Chondrocyte (in vitro differentiated cells): Measurements from ENCODE around the gene CAMSAP2. TPM values are rescaled to one million over a fixed set of nuclear protein-coding genes. Genes with fewer than 3 reads are reported as not detected.
"Not testable (repeated sequence)": the region's sequence is repeated elsewhere in the genome, so short reads cannot be mapped to it uniquely, and the experiment has no call there.

Experiments
- DNase-seq: peaks from one replicate; pipeline ENCODE4 v3.0.0; 2021; ENCODE audit warnings: mixed read lengths, low spot score
- H3K27ac Mint-ChIP-seq: one replicate; pipeline ENCODE4 v1.8.0; 2021; ENCODE audit warnings: mild to moderate bottlenecking, moderate library complexity, mixed read lengths; ENCODE audit not compliant: unreplicated experiment
- H3K27me3 Mint-ChIP-seq: 2 replicates; pipeline ENCODE4 v1.8.0; 2021; ENCODE audit warnings: low read depth, mixed read lengths
- H3K36me3 Mint-ChIP-seq: 2 replicates; pipeline ENCODE4 v1.8.0; 2021; ENCODE audit warnings: low read depth, mixed read lengths
- H3K4me1 Mint-ChIP-seq: 2 replicates; pipeline ENCODE4 v1.8.0; 2021; ENCODE audit warnings: low read depth, mild to moderate bottlenecking, mixed read lengths
- H3K4me3 Mint-ChIP-seq: one replicate; pipeline ENCODE4 v1.8.0; 2021; ENCODE audit warnings: mild to moderate bottlenecking, moderate library complexity, mixed read lengths; ENCODE audit not compliant: unreplicated experiment
- H3K9me3 Mint-ChIP-seq: 2 replicates; pipeline ENCODE4 v1.8.0; 2021; ENCODE audit warnings: low read depth, mixed read lengths
- total RNA-seq: library from RNA; stranded (reverse); gene quantifications from 3 replicates; pipeline ENCODE4 v1.2.1, GENCODE V29; 2021
- TF ChIP-seq, protein P1 (sequence below): fragments of 200-600 bp; sonication (generic); IDR thresholded peaks from 2 replicates; pipeline ENCODE4 v1.5.0; 2021; ENCODE audit warnings: antibody characterized with exemption, mild to moderate bottlenecking, moderate library complexity

The CAMSAP2 gene
- total RNA-seq, 1 donor from 2014 or later, result 51.8 TPM

- TF ChIP-seq, protein P1, sequence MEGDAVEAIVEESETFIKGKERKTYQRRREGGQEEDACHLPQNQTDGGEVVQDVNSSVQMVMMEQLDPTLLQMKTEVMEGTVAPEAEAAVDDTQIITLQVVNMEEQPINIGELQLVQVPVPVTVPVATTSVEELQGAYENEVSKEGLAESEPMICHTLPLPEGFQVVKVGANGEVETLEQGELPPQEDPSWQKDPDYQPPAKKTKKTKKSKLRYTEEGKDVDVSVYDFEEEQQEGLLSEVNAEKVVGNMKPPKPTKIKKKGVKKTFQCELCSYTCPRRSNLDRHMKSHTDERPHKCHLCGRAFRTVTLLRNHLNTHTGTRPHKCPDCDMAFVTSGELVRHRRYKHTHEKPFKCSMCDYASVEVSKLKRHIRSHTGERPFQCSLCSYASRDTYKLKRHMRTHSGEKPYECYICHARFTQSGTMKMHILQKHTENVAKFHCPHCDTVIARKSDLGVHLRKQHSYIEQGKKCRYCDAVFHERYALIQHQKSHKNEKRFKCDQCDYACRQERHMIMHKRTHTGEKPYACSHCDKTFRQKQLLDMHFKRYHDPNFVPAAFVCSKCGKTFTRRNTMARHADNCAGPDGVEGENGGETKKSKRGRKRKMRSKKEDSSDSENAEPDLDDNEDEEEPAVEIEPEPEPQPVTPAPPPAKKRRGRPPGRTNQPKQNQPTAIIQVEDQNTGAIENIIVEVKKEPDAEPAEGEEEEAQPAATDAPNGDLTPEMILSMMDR, result no peak
- Mint-ChIP-seq H3K36me3 (peaks cover 13% of the 10 kb centered on the region), H3K9me3 (peaks cover 9% of the 10 kb centered on the region), H3K4me1 (peaks cover 35% of the 10 kb centered on the region), H3K4me3 (no peak overlapping the region), H3K27ac (no peak overlapping the region), H3K27me3 (no peaks in the 10 kb centered on the region)
- DNase-seq, result no peak
These were observed 49.2 kb downstream of the CAMSAP2 start for GRCh38 chr1:200787896-200788387.

- DNase-seq, H3K9me3 Mint-ChIP-seq, H3K4me3 Mint-ChIP-seq, H3K27me3 Mint-ChIP-seq, H3K27ac Mint-ChIP-seq, H3K36me3 Mint-ChIP-seq: not testable (repeated sequence)
- peaks cover 50% of the 10 kb centered on the region for H3K4me1 Mint-ChIP-seq
These were observed 52.3 kb downstream of the CAMSAP2 start for GRCh38 chr1:200791012-200791411.

DNA sequence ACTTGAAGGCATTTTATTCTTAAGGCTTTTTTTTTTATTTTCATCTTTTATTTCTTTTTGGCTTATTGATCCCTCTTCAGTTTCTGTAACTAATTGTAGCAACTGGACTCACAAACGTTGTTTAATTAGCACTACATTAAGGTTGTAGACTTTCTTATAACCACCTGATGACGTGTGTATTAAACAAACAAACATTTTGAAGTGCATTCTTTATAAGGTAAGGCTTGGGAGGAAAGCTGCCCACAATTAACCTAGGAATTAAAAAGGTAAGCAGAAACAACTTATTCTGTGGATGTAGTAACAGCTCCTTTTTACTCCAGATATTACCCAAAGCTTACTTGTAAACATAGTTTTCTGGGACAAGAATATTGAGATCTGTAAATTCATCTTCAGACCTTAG lies 55.0 kb downstream of the CAMSAP2 start:
- Mint-ChIP-seq H3K36me3 (peaks cover 5% of the 10 kb centered on the region), H3K27ac (no peak overlapping the region)

DNA sequence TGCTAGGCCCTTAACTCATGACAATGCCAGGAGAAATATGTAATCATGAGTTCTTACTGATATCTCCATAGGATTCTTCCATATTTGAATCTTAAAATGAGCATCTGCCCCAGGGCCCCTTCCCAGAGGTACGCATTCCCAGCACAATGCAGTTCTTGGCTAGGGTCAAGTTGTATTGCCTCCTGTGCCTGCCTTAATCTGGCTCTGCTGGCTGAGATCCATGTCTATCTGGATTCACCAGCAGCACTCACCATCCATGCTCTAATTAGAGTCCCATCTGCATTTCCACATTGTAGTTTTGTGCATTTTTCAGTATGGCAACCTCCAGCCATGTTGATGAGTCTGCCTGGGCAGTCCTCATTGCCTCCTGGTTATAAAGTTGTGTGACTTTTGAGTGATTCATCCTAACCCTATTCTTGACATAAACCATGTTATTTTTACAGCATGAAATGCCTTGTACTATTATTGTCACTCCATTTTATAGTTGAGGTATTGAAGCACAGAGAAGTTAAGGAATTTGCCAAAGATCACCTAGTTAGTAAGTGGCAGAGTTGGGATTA lies 55.9 kb downstream of the CAMSAP2 start:
- H3K4me3 Mint-ChIP-seq, result no peak overlapping the region
- DNase-seq, result no peak
- peaks cover 26% of the 10 kb centered on the region for H3K4me1 Mint-ChIP-seq
- peaks cover 5% of the 10 kb centered on the region for H3K36me3 Mint-ChIP-seq
- no peaks in the 10 kb centered on the region for H3K27me3 Mint-ChIP-seq
- H3K27ac Mint-ChIP-seq, result peak overlapping the region; percentile 69
- TF ChIP-seq, protein P1, result no peak
- H3K9me3 Mint-ChIP-seq, result peaks cover 3% of the 10 kb centered on the region

More for the DNA sequence above, 55.0 kb downstream of the CAMSAP2 start:
- Mint-ChIP-seq H3K9me3 (peaks cover 3% of the 10 kb centered on the region), H3K4me1 (peaks cover 34% of the 10 kb centered on the region), H3K4me3 (no peak overlapping the region), H3K27me3 (no peaks in the 10 kb centered on the region)
- no peak for DNase-seq
- TF ChIP-seq, protein P1, result no peak

DNA sequence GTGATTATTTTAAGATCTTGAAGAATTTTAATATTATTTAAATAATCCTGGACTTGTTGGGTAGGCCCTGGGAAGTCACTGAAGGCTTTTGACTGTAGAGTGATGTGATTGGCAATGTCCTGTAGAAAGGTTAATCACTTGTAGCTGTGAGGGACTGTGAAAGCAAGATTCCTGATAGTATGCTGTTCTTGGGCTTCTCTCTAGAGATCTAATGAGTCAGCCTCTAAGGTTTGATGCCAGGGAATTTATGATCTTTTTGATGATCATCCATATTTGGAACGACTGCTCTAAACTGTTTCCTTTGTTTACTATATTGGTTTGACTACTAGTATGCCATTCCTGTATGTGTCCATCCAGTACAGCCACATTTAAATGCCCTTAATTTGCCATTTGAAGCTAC lies 56.5 kb downstream of the CAMSAP2 start:
- Mint-ChIP-seq H3K36me3 (peaks cover 5% of the 10 kb centered on the region), H3K27me3 (no peaks in the 10 kb centered on the region), H3K4me3 (no peak overlapping the region), H3K27ac (peak overlapping the region; percentile 18), H3K9me3 (peaks cover 3% of the 10 kb centered on the region), H3K4me1 (peaks cover 25% of the 10 kb centered on the region)
- TF ChIP-seq, protein P1, result no peak
- DNase-seq, result no peak

DNA sequence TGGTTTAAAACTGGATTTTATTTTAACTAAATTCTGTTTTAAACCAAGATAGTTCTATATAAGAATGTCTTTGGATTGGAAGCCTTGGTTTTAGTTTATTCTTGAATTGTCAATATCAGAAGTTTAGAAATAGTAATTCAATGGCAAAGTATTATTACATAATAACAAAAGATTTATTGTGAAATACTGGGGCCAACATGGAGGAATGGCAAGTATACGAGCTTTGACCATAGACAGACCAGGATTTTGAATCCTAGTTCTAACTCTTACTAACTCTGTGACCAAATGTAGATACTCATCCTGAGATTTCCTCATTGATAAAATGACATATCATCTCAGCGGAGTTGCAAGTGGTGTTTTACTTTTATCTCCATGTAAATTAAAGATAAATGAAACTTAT lies 63.3 kb downstream of the CAMSAP2 start:
- Mint-ChIP-seq H3K36me3 (peaks cover 2% of the 10 kb centered on the region), H3K27ac (no peak overlapping the region), H3K27me3 (no peaks in the 10 kb centered on the region), H3K4me1 (peaks cover 12% of the 10 kb centered on the region), H3K9me3 (no peaks in the 10 kb centered on the region), H3K4me3 (no peak overlapping the region)
- TF ChIP-seq, protein P1, result no peak
- no peak for DNase-seq
